Mesenchymal stem cell (in vitro differentiated cells and primary cell): ENCODE data around the gene UPK3BL2.
A peak's percentile ranks its signal among the peaks of the same experiment; 100 is the strongest.
"Not testable (repeated sequence)": the region's sequence is repeated elsewhere in the genome, so short reads cannot be mapped to it uniquely, and the experiment has no call there.

Source experiments
- DNase-seq: peaks from one replicate; pipeline ENCODE4 v3.0.0-alpha.2; 2013
- H2AFZ ChIP-seq: one replicate; pipeline ENCODE4 v1.6.1; 2013; ENCODE audit warnings: low read depth, mild to moderate bottlenecking, control low read depth, inconsistent platforms, low read length, moderate library complexity
- H2AK5ac ChIP-seq: 2 replicates; pipeline ENCODE4 v1.6.1; 2013; ENCODE audit warnings: low read length, moderate library complexity, mild to moderate bottlenecking, inconsistent platforms; ENCODE audit not compliant: severe bottlenecking
- H2BK120ac ChIP-seq: one replicate; pipeline ENCODE4 v1.6.1; 2013; ENCODE audit warnings: low read depth, mild to moderate bottlenecking, inconsistent platforms, low read length, moderate library complexity
- H2BK12ac ChIP-seq, 2 experiments: one replicate each; pipeline ENCODE4 v1.6.1; 2013; ENCODE audit warnings: inconsistent platforms in 2 of 2, low read length in 2 of 2, mild to moderate bottlenecking in 2 of 2, moderate library complexity in 2 of 2, control low read depth in 1 of 2
- H2BK15ac ChIP-seq: one replicate; pipeline ENCODE4 v1.6.1; 2013; ENCODE audit warnings: mild to moderate bottlenecking, low read depth, inconsistent platforms; ENCODE audit not compliant: poor library complexity, severe bottlenecking
- H2BK5ac ChIP-seq: 2 replicates; pipeline ENCODE4 v1.6.1; 2013; ENCODE audit warnings: low read depth, mild to moderate bottlenecking, low read length, control low read depth, inconsistent platforms; ENCODE audit not compliant: poor library complexity, severe bottlenecking
- H3K14ac ChIP-seq, 2 experiments: one replicate each; pipeline ENCODE4 v1.6.1; 2013; ENCODE audit warnings: inconsistent platforms in 2 of 2, low read length in 2 of 2, control low read depth in 1 of 2, mild to moderate bottlenecking in 1 of 2, moderate library complexity in 1 of 2
- H3K18ac ChIP-seq, 2 experiments: one replicate each; pipeline ENCODE4 v1.6.1; 2013; ENCODE audit warnings: inconsistent platforms in 2 of 2, low read length in 2 of 2, control low read depth in 1 of 2, low read depth in 1 of 2, mild to moderate bottlenecking in 1 of 2
- H3K23ac ChIP-seq, 2 experiments: one replicate each; pipeline ENCODE4 v1.6.1; 2013; ENCODE audit warnings: inconsistent platforms in 2 of 2, low read length in 2 of 2, mild to moderate bottlenecking in 2 of 2, moderate library complexity in 2 of 2, control low read depth in 1 of 2
- H3K27ac ChIP-seq: 2 replicates; pipeline ENCODE4 v1.5.1; 2013; ENCODE audit warnings: mild to moderate bottlenecking, moderate library complexity, low read length, control low read depth, inconsistent platforms; ENCODE audit not compliant: poor library complexity, severe bottlenecking
- H3K27me3 ChIP-seq, 2 experiments: 2 replicates each; pipeline versions ENCODE4 v1.6.1 to v1.7.0; 2013; ENCODE audit warnings: low read length in 2 of 2, mild to moderate bottlenecking in 2 of 2, moderate library complexity in 2 of 2, control low read depth in 1 of 2, inconsistent platforms in 1 of 2; ENCODE audit not compliant: control insufficient read depth in 1 of 2, insufficient read depth in 1 of 2
- H3K36me3 ChIP-seq, 2 experiments: 2 replicates each; pipeline versions ENCODE4 v1.6.1 to v1.7.0; 2013; ENCODE audit warnings: low read length in 2 of 2, control low read depth in 1 of 2, inconsistent platforms in 1 of 2, low read depth in 1 of 2, mild to moderate bottlenecking in 1 of 2; ENCODE audit not compliant: insufficient read depth in 2 of 2, control insufficient read depth in 1 of 2
- H3K4ac ChIP-seq, 2 experiments: one replicate each; pipeline ENCODE4 v1.6.1; 2013; ENCODE audit warnings: inconsistent platforms in 2 of 2, low read length in 2 of 2, mild to moderate bottlenecking in 2 of 2, moderate library complexity in 2 of 2, control low read depth in 1 of 2, low read depth in 1 of 2
- H3K4me1 ChIP-seq: 2 replicates; pipeline ENCODE4 v1.6.1; 2013; ENCODE audit warnings: low read depth, low read length, control low read depth; ENCODE audit not compliant: control insufficient read depth, insufficient read depth
- H3K4me2 ChIP-seq: 2 replicates; pipeline ENCODE4 v1.6.1; 2013; ENCODE audit warnings: low read length, mild to moderate bottlenecking, inconsistent platforms; ENCODE audit not compliant: poor library complexity, severe bottlenecking
- H3K4me3 ChIP-seq, 2 experiments: 2 replicates each; pipeline versions ENCODE4 v1.5.1 to v1.7.0; 2013; ENCODE audit warnings: low read length in 2 of 2, mild to moderate bottlenecking in 2 of 2, control low read depth in 1 of 2, low read depth in 1 of 2; ENCODE audit not compliant: insufficient read depth in 1 of 2
- H3K79me1 ChIP-seq: replicated peaks from 2 replicates; pipeline ENCODE4 v1.6.1; 2013; ENCODE audit warnings: mild to moderate bottlenecking, control low read depth, low read length, inconsistent platforms; ENCODE audit not compliant: poor library complexity, severe bottlenecking
- H3K9ac ChIP-seq: 2 replicates; pipeline ENCODE4 v1.7.0; 2013; ENCODE audit warnings: mild to moderate bottlenecking, low read length, moderate library complexity
- H3K9me3 ChIP-seq: 2 replicates; pipeline ENCODE4 v1.7.0; 2013; ENCODE audit warnings: mild to moderate bottlenecking, low read length; ENCODE audit not compliant: control insufficient read depth
- H4K8ac ChIP-seq: one replicate; pipeline ENCODE4 v1.6.1; 2013; ENCODE audit warnings: inconsistent platforms, mild to moderate bottlenecking, low read length, moderate library complexity
- H4K91ac ChIP-seq: one replicate; pipeline ENCODE4 v1.6.1; 2013; ENCODE audit warnings: mild to moderate bottlenecking, low read length, inconsistent platforms
- WGBS: methylation state at CpG from one replicate; pipeline ENCODE4 v1.1.7; 2013; ENCODE audit warnings: mixed read lengths; 5-methylcytosine and 5-hydroxymethylcytosine counted together

UPK3BL2 gene

GRCh38 chr7:102520797-102521196 is 22.7 kb downstream of the UPK3BL2 start:
- DNase-seq, H3K4me2 ChIP-seq, H3K18ac ChIP-seq, H2BK12ac ChIP-seq, H2BK120ac ChIP-seq, H3K4ac ChIP-seq, H3K36me3 ChIP-seq, H2BK5ac ChIP-seq, H3K4me3 ChIP-seq, H2BK15ac ChIP-seq, H3K79me1 ChIP-seq, H3K4me1 ChIP-seq, H2AK5ac ChIP-seq, H3K9me3 ChIP-seq, H3K9ac ChIP-seq, H3K27me3 ChIP-seq, H4K91ac ChIP-seq, H4K8ac ChIP-seq, H3K27ac ChIP-seq, H3K23ac ChIP-seq, H3K14ac ChIP-seq, H2AFZ ChIP-seq: not testable (repeated sequence)
- no CpG with 5 or more reads among the region's 5 CpGs for WGBS

GRCh38 chr7:102517550-102518147 is 25.8 kb downstream of the UPK3BL2 start, which contains the start of gene RASA4B:
Gene RASA4B (minus strand): TSS chr7:102517777. CDS start chr7:102517710, 67 bp downstream.
- H2BK120ac ChIP-seq, H2BK5ac ChIP-seq: not testable (repeated sequence)
- DNase-seq: peak; percentile 0

DNA sequence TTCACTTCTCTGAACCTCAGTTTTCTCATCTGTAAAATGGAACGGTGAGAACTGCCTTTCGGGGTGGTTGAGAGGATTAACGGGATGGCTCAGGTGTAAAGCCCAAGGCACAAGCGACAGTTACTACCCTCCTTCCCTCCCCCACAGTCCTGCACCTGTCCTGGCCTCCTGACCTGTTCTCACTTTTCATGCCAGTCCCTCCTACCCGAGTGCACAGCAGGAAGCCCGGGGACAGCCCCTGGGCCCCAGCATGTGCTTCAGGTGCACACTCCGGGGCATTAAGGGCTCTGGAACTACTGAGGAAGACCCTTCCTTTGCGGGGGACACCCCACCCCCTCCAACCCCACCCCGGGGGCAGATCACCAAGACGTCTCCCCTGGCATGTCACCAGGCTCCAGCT is 26.5 kb downstream of the UPK3BL2 start:
- H3K18ac ChIP-seq, H3K27me3 ChIP-seq, H2AFZ ChIP-seq, H2BK12ac ChIP-seq, H3K9me3 ChIP-seq, H3K14ac ChIP-seq, DNase-seq, H3K23ac ChIP-seq, H2BK5ac ChIP-seq, H3K4me2 ChIP-seq, H4K91ac ChIP-seq, H2BK15ac ChIP-seq, H3K4ac ChIP-seq, H3K4me3 ChIP-seq, H3K4me1 ChIP-seq, H4K8ac ChIP-seq, H2AK5ac ChIP-seq, H3K79me1 ChIP-seq, H3K27ac ChIP-seq, H2BK120ac ChIP-seq, H3K36me3 ChIP-seq, H3K9ac ChIP-seq: not testable (repeated sequence)
- no CpG with 5 or more reads among the region's 10 CpGs for WGBS

More at GRCh38 chr7:102517550-102518147, 25.8 kb downstream of the UPK3BL2 start, which contains the start of gene RASA4B:
- H3K27ac ChIP-seq, H2BK15ac ChIP-seq, H3K4me3 ChIP-seq, H3K14ac ChIP-seq, H3K9me3 ChIP-seq, H2AK5ac ChIP-seq, H3K18ac ChIP-seq, H3K79me1 ChIP-seq, H4K8ac ChIP-seq, H3K36me3 ChIP-seq, H3K4me1 ChIP-seq, H3K4me2 ChIP-seq, H3K9ac ChIP-seq, H3K27me3 ChIP-seq, H4K91ac ChIP-seq, H3K4ac ChIP-seq, H2BK12ac ChIP-seq, H3K23ac ChIP-seq, H2AFZ ChIP-seq: not testable (repeated sequence)
- WGBS: no CpG with 5 or more reads among the region's 61 CpGs

DNA sequence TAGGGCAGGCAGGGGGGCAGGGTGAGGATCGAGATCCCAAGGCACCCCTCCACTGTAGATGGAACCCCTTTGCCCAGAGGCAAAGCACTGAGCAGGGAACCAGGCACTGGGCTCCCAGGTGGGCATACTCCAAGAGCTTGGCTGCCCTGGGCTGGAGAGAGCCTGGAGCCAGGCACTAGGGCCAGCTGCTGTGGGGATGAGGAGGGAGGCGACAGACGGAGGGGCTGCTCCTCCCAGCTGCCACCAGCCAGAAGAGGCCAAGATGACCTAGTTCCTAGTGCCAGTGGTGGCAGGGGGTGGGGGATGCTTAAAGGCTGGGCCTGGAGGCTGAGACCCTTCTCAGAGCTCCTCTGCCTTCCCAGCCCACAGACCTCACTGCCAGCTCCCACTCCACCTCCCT is 27.6 kb downstream of the UPK3BL2 start:
- H3K4ac ChIP-seq, H3K23ac ChIP-seq, H3K27me3 ChIP-seq, DNase-seq, H2BK12ac ChIP-seq, H2AFZ ChIP-seq, H3K18ac ChIP-seq, H3K9ac ChIP-seq, H2BK5ac ChIP-seq, H3K27ac ChIP-seq, H2BK15ac ChIP-seq, H3K9me3 ChIP-seq, H4K91ac ChIP-seq, H3K4me3 ChIP-seq, H3K4me1 ChIP-seq, H3K14ac ChIP-seq, H2BK120ac ChIP-seq, H4K8ac ChIP-seq, H2AK5ac ChIP-seq, H3K4me2 ChIP-seq, H3K36me3 ChIP-seq, H3K79me1 ChIP-seq: not testable (repeated sequence)
- no CpG with 5 or more reads among the region's 3 CpGs for WGBS
